IMR-90 (cell line): ENCODE data around the gene KCNQ1. TPM values are rescaled to one million over a fixed set of nuclear protein-coding genes. Genes with fewer than 3 reads are reported as not detected.

Experiments used
- ATAC-seq: fragments of 200-7000 bp; cut with Tn5 transposase; 2 replicates; pipeline ENCODE4 v1.9.1; 2020; ENCODE audit warnings: low read depth, mild to moderate bottlenecking, moderate library complexity
- BruUV-seq: library from RNA; stranded (reverse); fragments of 400-500 nt; replicated peaks from 2 replicates; lab custom pipeline; 2021; lab: Mats Ljungman, UMichigan
- CTCF ChIA-PET: fragments of 300-600 bp; formaldehyde crosslinking; extraction: SDS; loops from one replicate; lab custom pipeline; 2021; ENCODE audit warnings: antibody characterized with exemption; lab: Yijun Ruan, JAX
- POLR2A ChIA-PET: fragments of 300-600 bp; sonication (Branson Sonifier 250); formaldehyde crosslinking; loops from one replicate; lab custom pipeline; 2022; ENCODE audit warnings: antibody characterized with exemption; ENCODE audit not compliant: unreplicated experiment; lab: Charles Lee
- DNase-seq: peaks from one replicate; pipeline ENCODE4 v3.0.0; 2013
- H2AFZ ChIP-seq: replicated peaks from 2 replicates; pipeline ENCODE3; 2013; ENCODE audit warnings: low read length, mild to moderate bottlenecking; ENCODE audit not compliant: poor library complexity
- H2AK5ac ChIP-seq: 2 replicates; pipeline ENCODE4 v1.6.1; 2013; ENCODE audit warnings: low read depth, low read length, inconsistent platforms
- H2AK9ac ChIP-seq: replicated peaks from 2 replicates; pipeline ENCODE3; 2013; ENCODE audit warnings: mild to moderate bottlenecking, low read depth, low read length, moderate library complexity; ENCODE audit not compliant: poor library complexity
- H2BK120ac ChIP-seq: 2 replicates; pipeline ENCODE4 v1.6.1; 2013; ENCODE audit warnings: low read depth, low read length, inconsistent platforms
- H2BK15ac ChIP-seq: 3 replicates; pipeline ENCODE4 v1.6.1; 2013; ENCODE audit warnings: low read depth, low read length, inconsistent platforms
- H2BK20ac ChIP-seq: 2 replicates; pipeline ENCODE4 v1.6.1; 2013; ENCODE audit warnings: low read depth, mild to moderate bottlenecking, inconsistent platforms, low read length, moderate library complexity
- H2BK5ac ChIP-seq: 2 replicates; pipeline ENCODE4 v1.6.1; 2013; ENCODE audit warnings: mild to moderate bottlenecking, low read depth, low read length, inconsistent platforms; ENCODE audit not compliant: poor library complexity, severe bottlenecking
- H3K14ac ChIP-seq: replicated peaks from 2 replicates; pipeline ENCODE4 v1.6.1; 2013; ENCODE audit warnings: low read depth, low read length, inconsistent platforms
- H3K18ac ChIP-seq: 2 replicates; pipeline ENCODE4 v1.6.1; 2013; ENCODE audit warnings: low read depth, low read length, control low read depth
- H3K23ac ChIP-seq: 2 replicates; pipeline ENCODE4 v1.6.1; 2013; ENCODE audit warnings: low read depth, low read length, inconsistent platforms
- H3K27ac ChIP-seq: 2 replicates; pipeline ENCODE4 v1.5.1; 2013; ENCODE audit warnings: mild to moderate bottlenecking, control low read depth, low read length; ENCODE audit not compliant: insufficient read depth
- H3K27me3 ChIP-seq: 2 replicates; pipeline ENCODE4 v1.6.1; 2013; ENCODE audit warnings: low read length; ENCODE audit not compliant: control insufficient read depth, insufficient read depth
- H3K36me3 ChIP-seq: 2 replicates; pipeline ENCODE4 v1.6.1; 2013; ENCODE audit warnings: low read length, mixed read lengths; ENCODE audit not compliant: control insufficient read depth, insufficient read depth
- H3K4ac ChIP-seq: 2 replicates; pipeline ENCODE4 v1.6.1; 2013; ENCODE audit warnings: low read depth, low read length, inconsistent platforms
- H3K4me1 ChIP-seq: 2 replicates; pipeline ENCODE4 v1.6.1; 2013; ENCODE audit warnings: low read length, mixed read lengths; ENCODE audit not compliant: control insufficient read depth, insufficient read depth
- H3K4me2 ChIP-seq: 2 replicates; pipeline ENCODE4 v1.6.1; 2013; ENCODE audit warnings: low read depth, mild to moderate bottlenecking, control low read depth, low read length, moderate library complexity
- H3K4me3 ChIP-seq: 2 replicates; pipeline ENCODE4 v1.5.1; 2013; ENCODE audit warnings: low read depth, mild to moderate bottlenecking, control low read depth, low read length, moderate library complexity; ENCODE audit not compliant: insufficient read depth
- H3K56ac ChIP-seq: 2 replicates; pipeline ENCODE4 v1.6.1; 2013; ENCODE audit warnings: low read length, inconsistent platforms; ENCODE audit not compliant: insufficient read depth; ENCODE audit errors: extremely low read depth
- H3K79me1 ChIP-seq, 2 experiments: 2 replicates each; pipeline ENCODE4 v1.6.1; 2013; ENCODE audit warnings: low read length in 2 of 2, inconsistent platforms in 1 of 2, low read depth in 1 of 2
- H3K9ac ChIP-seq: 2 replicates; pipeline ENCODE4 v1.6.1; 2013; ENCODE audit warnings: low read depth, low read length, control low read depth
- H3K9me1 ChIP-seq: 2 replicates; pipeline ENCODE4 v1.6.1; 2013; ENCODE audit warnings: low read length, inconsistent platforms; ENCODE audit not compliant: insufficient read depth
- H3K9me3 ChIP-seq: 2 replicates; pipeline ENCODE4 v1.6.1; 2013; ENCODE audit warnings: low read length; ENCODE audit not compliant: control insufficient read depth, insufficient read depth
- H4K20me1 ChIP-seq: 2 replicates; pipeline ENCODE4 v1.6.1; 2013; ENCODE audit warnings: low read length, inconsistent platforms; ENCODE audit not compliant: insufficient read depth
- H4K5ac ChIP-seq: 2 replicates; pipeline ENCODE4 v1.6.1; 2013; ENCODE audit warnings: mild to moderate bottlenecking, low read depth, low read length, control low read depth
- H4K8ac ChIP-seq, 2 experiments: 2 replicates each; pipeline ENCODE4 v1.6.1; 2013; ENCODE audit warnings: low read depth in 2 of 2, low read length in 2 of 2, control low read depth in 1 of 2, inconsistent platforms in 1 of 2
- H4K91ac ChIP-seq: 2 replicates; pipeline ENCODE4 v1.6.1; 2013; ENCODE audit warnings: low read depth, low read length, inconsistent platforms; ENCODE audit not compliant: insufficient read depth
- BHLHE40 ChIP-seq: fragments of 150-350 bp; IDR thresholded peaks from 2 replicates; pipeline ENCODE4 v1.6.1; 2016; ENCODE audit warnings: mild to moderate bottlenecking, low read depth, low read length
- MAZ ChIP-seq: IDR thresholded peaks from 2 replicates; pipeline ENCODE4 v1.6.1; 2012; ENCODE audit warnings: low read depth, mild to moderate bottlenecking, low read length, improper control_type of control experiment, moderate library complexity, borderline replicate concordance
- MXI1 ChIP-seq: IDR thresholded peaks from 2 replicates; pipeline ENCODE4 v1.6.1; 2012; ENCODE audit warnings: low read depth, mild to moderate bottlenecking, low read length, moderate library complexity, borderline replicate concordance
- RCOR1 ChIP-seq: IDR thresholded peaks from 2 replicates; pipeline ENCODE4 v1.6.1; 2012; ENCODE audit warnings: mild to moderate bottlenecking, low read length, improper control_type of control experiment; ENCODE audit not compliant: insufficient replicate concordance
- RFX5 ChIP-seq: IDR thresholded peaks from 2 replicates; pipeline ENCODE4 v1.8.0; 2012; ENCODE audit warnings: low read depth, mild to moderate bottlenecking, low read length, moderate library complexity
- SMC3 ChIP-seq: fragments of 150-350 bp; IDR thresholded peaks from 2 replicates; pipeline ENCODE4 v1.6.1; 2016; ENCODE audit warnings: low read depth, mild to moderate bottlenecking, antibody characterized with exemption, low read length, moderate library complexity
- WGBS, 2 experiments: methylation state at CpG; one replicate each; pipeline versions ENCODE4 v1.1.5 to v1.1.7; 2013; ENCODE audit warnings: missing lambda C conversion rate in 2 of 2; ENCODE audit not compliant: insufficient read length in 1 of 2; ENCODE audit errors: extremely low coverage in 2 of 2; 5-methylcytosine and 5-hydroxymethylcytosine counted together
- dilution Hi-C: fragments of 300-500 bp; cut with HindIII; formaldehyde crosslinking; loops from one replicate; pipeline ENCODE4 v1.14.3; 2018; ENCODE audit warnings: low sequenced_read_pairs; ENCODE audit not compliant: unreplicated experiment
- in situ Hi-C: fragments of 300-500 bp; cut with MboI; formaldehyde crosslinking; loops from 3 replicates; pipeline ENCODE4 v1.14.3; 2019; ENCODE audit warnings: low sequenced_read_pairs, inconsistent platforms, mixed read lengths
- intact Hi-C: fragments of 100-400 bp; cut with micrococcal nuclease; formaldehyde crosslinking; loops from 2 replicates; pipeline ENCODE4 v1.10.0; 2022
- polyA plus RNA-seq, 3 experiments: library from polyadenylated mRNA; depleted of rRNA; stranded (reverse); fragments of >200 nt; gene quantifications; 2 replicates each; pipeline ENCODE4 v1.2.3, GENCODE V29; 2012; ENCODE audit warnings: low replicate concordance in 1 of 3
- total RNA-seq: library from RNA; depleted of rRNA; stranded (reverse); fragments of >200 nt; gene quantifications from 2 replicates; pipeline ENCODE4 v1.2.3, GENCODE V29; 2012
- TF ChIP-seq, protein P1 (sequence below): conservative IDR thresholded peaks from 2 replicates; pipeline ENCODE4 v1.5.1; 2012; ENCODE audit warnings: mild to moderate bottlenecking, low read depth, low read length, improper control_type of control experiment
- TF ChIP-seq, protein P2 (sequence below): fragments of 150-350 bp; IDR thresholded peaks from 2 replicates; pipeline ENCODE4 v1.6.1; 2017; ENCODE audit warnings: mild to moderate bottlenecking, antibody characterized with exemption, low read length, low read depth

KCNQ1 gene
- total and polyA plus RNA-seq, 2 of the 4 experiments (the other 2 are of a cell fraction), result 0.07 TPM; not detected in 1

DNA sequence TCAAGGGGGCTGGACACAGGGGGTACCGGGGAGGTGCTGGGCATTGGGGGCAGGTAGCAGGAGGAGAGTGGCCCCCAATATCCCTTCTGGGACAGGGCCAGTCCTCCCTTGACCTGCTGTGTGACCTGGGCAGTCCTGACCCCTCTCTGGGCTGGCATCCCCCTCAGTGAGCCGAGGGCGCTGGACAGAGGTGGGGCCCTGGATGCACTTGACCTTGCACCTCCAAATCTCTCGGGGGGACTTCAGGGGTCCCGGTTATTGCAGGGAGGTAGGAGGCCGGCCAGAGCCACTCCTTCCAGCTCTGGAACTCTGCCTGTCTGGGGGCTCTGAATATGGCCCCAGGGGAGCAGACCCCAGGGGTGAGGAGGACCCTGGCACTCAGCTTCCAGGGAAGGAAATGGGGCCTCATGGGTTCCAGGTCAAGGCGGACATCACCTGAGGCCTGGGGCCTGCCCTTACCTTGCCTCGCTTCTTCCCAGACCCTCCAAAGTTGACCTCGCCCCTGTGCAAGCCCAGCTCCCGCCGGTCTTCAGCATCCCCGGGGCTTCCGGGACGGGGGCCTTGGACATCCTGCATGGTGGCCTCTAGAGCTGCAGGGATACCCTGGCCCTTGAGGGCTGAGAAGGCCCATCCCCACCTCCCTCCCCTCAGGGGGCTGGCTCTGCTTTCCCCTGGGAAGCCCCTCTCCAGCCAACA is 22.2 kb upstream of the KCNQ1 start:
- H3K4me3 ChIP-seq, result no peak overlapping the region
- POLR2A ChIA-PET, result interaction anchor here (0.5 kb wide), 1 partner anchor 117 kb away, joined by 8 read pairs; no protein-coding TSS in a partner anchor
- ATAC-seq, result no peak
- H3K9me3 ChIP-seq, result no peaks in the 10 kb centered on the region
- H2BK120ac ChIP-seq, result no peak overlapping the region
- in situ Hi-C loops (loop anchor here (10.0 kb wide), 1 partner anchor 472 kb away; no protein-coding TSS in a partner anchor), intact Hi-C loops (no loop called here), dilution Hi-C loops (no loop called here)
- H3K4ac ChIP-seq, result no peak overlapping the region
- no peaks in the 10 kb centered on the region for H4K20me1 ChIP-seq
- no peak overlapping the region for H2BK5ac ChIP-seq
- no peaks in the 10 kb centered on the region for H3K79me1 ChIP-seq
- H3K4me2 ChIP-seq, result no peak overlapping the region
- H3K18ac ChIP-seq, result no peak overlapping the region
- no peaks in the 10 kb centered on the region for H3K36me3 ChIP-seq
- no peak overlapping the region for H2AFZ ChIP-seq
- H3K23ac ChIP-seq, result no peak overlapping the region
- H3K27ac ChIP-seq, result no peak overlapping the region
- H2BK15ac ChIP-seq, result no peak overlapping the region
- H3K9ac ChIP-seq, result no peak overlapping the region
- H4K8ac ChIP-seq, result no peak overlapping the region
- CTCF ChIA-PET, result interaction anchor here (1.1 kb wide), 1 partner anchor 110 kb away, joined by 3 read pairs; no protein-coding TSS in a partner anchor
- peaks cover 11% of the 10 kb centered on the region; the same call in 1 of the 2 replicates for H3K27me3 ChIP-seq
- H2AK5ac ChIP-seq, result no peak overlapping the region
- H2AK9ac ChIP-seq, result no peak overlapping the region
- H4K91ac ChIP-seq, result no peak overlapping the region
- H3K4me1 ChIP-seq, result no peaks in the 10 kb centered on the region
- no peak for DNase-seq
- H2BK20ac ChIP-seq, result no peak overlapping the region
- H3K56ac ChIP-seq, result no peak overlapping the region
- BruUV-seq, result no TSS peak
- TF ChIP-seq BHLHE40 (no peak), RFX5 (no peak), MAZ (no peak), RCOR1 (no peak), MXI1 (no peak), SMC3 (no peak)
- TF ChIP-seq, protein P1, sequence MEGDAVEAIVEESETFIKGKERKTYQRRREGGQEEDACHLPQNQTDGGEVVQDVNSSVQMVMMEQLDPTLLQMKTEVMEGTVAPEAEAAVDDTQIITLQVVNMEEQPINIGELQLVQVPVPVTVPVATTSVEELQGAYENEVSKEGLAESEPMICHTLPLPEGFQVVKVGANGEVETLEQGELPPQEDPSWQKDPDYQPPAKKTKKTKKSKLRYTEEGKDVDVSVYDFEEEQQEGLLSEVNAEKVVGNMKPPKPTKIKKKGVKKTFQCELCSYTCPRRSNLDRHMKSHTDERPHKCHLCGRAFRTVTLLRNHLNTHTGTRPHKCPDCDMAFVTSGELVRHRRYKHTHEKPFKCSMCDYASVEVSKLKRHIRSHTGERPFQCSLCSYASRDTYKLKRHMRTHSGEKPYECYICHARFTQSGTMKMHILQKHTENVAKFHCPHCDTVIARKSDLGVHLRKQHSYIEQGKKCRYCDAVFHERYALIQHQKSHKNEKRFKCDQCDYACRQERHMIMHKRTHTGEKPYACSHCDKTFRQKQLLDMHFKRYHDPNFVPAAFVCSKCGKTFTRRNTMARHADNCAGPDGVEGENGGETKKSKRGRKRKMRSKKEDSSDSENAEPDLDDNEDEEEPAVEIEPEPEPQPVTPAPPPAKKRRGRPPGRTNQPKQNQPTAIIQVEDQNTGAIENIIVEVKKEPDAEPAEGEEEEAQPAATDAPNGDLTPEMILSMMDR, result no peak
- TF ChIP-seq, protein P2, sequence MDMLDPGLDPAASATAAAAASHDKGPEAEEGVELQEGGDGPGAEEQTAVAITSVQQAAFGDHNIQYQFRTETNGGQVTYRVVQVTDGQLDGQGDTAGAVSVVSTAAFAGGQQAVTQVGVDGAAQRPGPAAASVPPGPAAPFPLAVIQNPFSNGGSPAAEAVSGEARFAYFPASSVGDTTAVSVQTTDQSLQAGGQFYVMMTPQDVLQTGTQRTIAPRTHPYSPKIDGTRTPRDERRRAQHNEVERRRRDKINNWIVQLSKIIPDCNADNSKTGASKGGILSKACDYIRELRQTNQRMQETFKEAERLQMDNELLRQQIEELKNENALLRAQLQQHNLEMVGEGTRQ, result no peak
- H3K14ac ChIP-seq, result no peak overlapping the region
- H3K9me1 ChIP-seq, result no peaks in the 10 kb centered on the region
- WGBS, 2 experiments, result 71% methylated on average over 7 of the region's 14 CpGs; no CpG with 5 or more reads in 1 of the 2 experiments
- no peak overlapping the region for H4K5ac ChIP-seq
